SK-N-SH (cell line): ENCODE results near the gene ZNG1E.
"Not testable (repeated sequence)": the region's sequence is repeated elsewhere in the genome, so short reads cannot be mapped to it uniquely, and the experiment has no call there.

Source experiments
- CTCF ChIP-seq: fragments of 200-600 bp; sonication (generic); IDR thresholded peaks from 2 replicates; pipeline ENCODE4 v1.6.1; 2017; ENCODE audit warnings: antibody characterized with exemption, mild to moderate bottlenecking, moderate library complexity
- FOXM1 ChIP-seq: IDR thresholded peaks from 2 replicates; pipeline ENCODE4 v1.4.0; 2012; ENCODE audit warnings: low read depth, mild to moderate bottlenecking
- GATA2 ChIP-seq: sonication (generic); formaldehyde crosslinking; IDR thresholded peaks from 2 replicates; pipeline ENCODE4 v1.5.0; 2020; ENCODE audit warnings: mild to moderate bottlenecking, missing genetic modification reagents
- MAX ChIP-seq: IDR thresholded peaks from 2 replicates; pipeline ENCODE4 v1.4.0; 2012; ENCODE audit warnings: low read depth
- NRF1 ChIP-seq: IDR thresholded peaks from 2 replicates; pipeline ENCODE4 v1.6.1; 2012; ENCODE audit warnings: low read depth, mild to moderate bottlenecking, low read length
- RAD21 ChIP-seq: IDR thresholded peaks from 2 replicates; pipeline ENCODE4 v1.6.1; 2012; ENCODE audit warnings: mild to moderate bottlenecking, low read length
- SIN3A ChIP-seq: IDR thresholded peaks from 2 replicates; pipeline ENCODE4 v1.6.1; 2012; ENCODE audit warnings: low read depth, mild to moderate bottlenecking, low read length, moderate library complexity, borderline replicate concordance

- TF ChIP-seq SIN3A; MAX; RAD21; FOXM1; CTCF; NRF1; GATA2 (CRISPR knock-in tag): not testable (repeated sequence)
Observed at GRCh38 chr9:65703550-65703949, 27.8 kb downstream of the ZNG1E start.
